Measurements from ENCODE around the gene DOCK3.

Gene DOCK3

GRCh38 chr3:51408021-51408420, 733.3 kb downstream of the DOCK3 start:
- DNase-seq (ENCODE audit: low read depth) = no peak

GRCh38 chr3:51408813-51409212, 734.1 kb downstream of the DOCK3 start:
- no peak for DNase-seq (ENCODE audit: low read depth)

DNA sequence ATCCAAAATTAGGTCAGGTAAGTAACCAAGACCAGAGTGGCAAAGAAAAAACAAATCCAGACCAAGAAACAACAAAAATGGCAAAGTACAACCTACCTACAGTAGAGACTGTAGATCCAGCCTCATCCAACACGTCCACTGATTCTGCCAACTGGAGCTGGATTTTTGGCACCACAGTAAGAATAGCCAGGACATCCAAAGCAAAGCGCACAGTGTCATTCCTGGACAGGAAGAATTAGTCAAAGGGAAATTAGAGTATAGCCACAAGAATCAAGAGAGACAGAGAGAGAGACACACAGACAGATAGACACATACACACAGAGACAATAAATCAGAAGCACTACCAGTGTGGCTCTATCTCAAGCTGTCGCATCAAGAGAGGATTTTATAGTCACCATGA, 747.5 kb downstream of the DOCK3 start:
- DNase-seq (ENCODE audit: low read depth) = no peak

GRCh38 chr3:51426921-51427320, 752.2 kb downstream of the DOCK3 start:
- DNase-seq (ENCODE audit: low read depth) = no peak

GRCh38 chr3:51429138-51429537, 754.4 kb downstream of the DOCK3 start:
- no peak for DNase-seq (ENCODE audit: low read depth)
